Renal pelvis (tissue), 12 donors: ENCODE measurements around the gene SPZ1. TPM values are rescaled to one million over a fixed set of nuclear protein-coding genes. Genes with fewer than 3 reads are reported as not detected.
"Not testable (repeated sequence)": the region's sequence is repeated elsewhere in the genome, so short reads cannot be mapped to it uniquely, and the experiment has no call there.

ENCODE experiments used
- DNase-seq: peaks from one replicate; pipeline ENCODE4 v3.0.0-alpha.2; 2013
- long read RNA-seq, 16 experiments: transcript quantifications; one replicate each; lab custom pipeline, GENCODE V29; 2026
- polyA plus RNA-seq, 3 donors: library from polyadenylated mRNA; unstranded; fragments of 120-200 nt; gene quantifications; one replicate each; pipeline ENCODE4 v1.2.1, GENCODE V29; 2013; ENCODE audit not compliant: insufficient read length in 3 of 3

SPZ1 gene
- polyA plus RNA-seq: not detected
- long read RNA-seq, donor 1: 0 reads
- long read RNA-seq, donor 2: 0 reads
- long read RNA-seq, donor 3: 0 reads
- long read RNA-seq, donor 4: 0 reads
- long read RNA-seq, donor 5: 0 reads
- long read RNA-seq, donor 6: 0 reads
- long read RNA-seq, donor 7: 0 reads
- long read RNA-seq, donor 8: 0 reads
- long read RNA-seq, donor 9: 0 reads
- long read RNA-seq, donor 10: 0 reads
- long read RNA-seq, donor 11: 0 reads
- long read RNA-seq, donor 12: 0 reads
- long read RNA-seq, donor 13: 0 reads
- long read RNA-seq, donor 14: 0 reads
- long read RNA-seq, donor 15: 0 reads
- long read RNA-seq, donor 16: 0 reads

- no peak for DNase-seq
These were observed at the start of gene SPZ1 for GRCh38 chr5:80319702-80320101. Gene SPZ1, plus strand, starts transcription at chr5:80320002. Its CDS starts 214 bp downstream, at chr5:80320216.

GRCh38 chr5:80270543-80270942 is 49.3 kb upstream of the SPZ1 start:
- DNase-seq: not testable (repeated sequence)

- DNase-seq: no peak
These were observed 44.5 kb upstream of the SPZ1 start for GRCh38 chr5:80275347-80275746.

GRCh38 chr5:80276186-80276585 is 43.6 kb upstream of the SPZ1 start:
- no peak for DNase-seq

- DNase-seq: no peak
These were observed 42.6 kb upstream of the SPZ1 start for GRCh38 chr5:80277191-80277590.

GRCh38 chr5:80282054-80282453 is 37.7 kb upstream of the SPZ1 start:
- no peak for DNase-seq

- DNase-seq: no peak
These were observed 36.4 kb upstream of the SPZ1 start for GRCh38 chr5:80283360-80283759.

GRCh38 chr5:80284720-80285119 is 35.1 kb upstream of the SPZ1 start:
- no peak for DNase-seq

- DNase-seq: no peak
These were observed 31.6 kb upstream of the SPZ1 start for GRCh38 chr5:80288177-80288576.

GRCh38 chr5:80289320-80289719 is 30.5 kb upstream of the SPZ1 start:
- no peak for DNase-seq

- DNase-seq: no peak
These were observed 28.0 kb upstream of the SPZ1 start for GRCh38 chr5:80291761-80292160.

GRCh38 chr5:80296121-80296520 is 23.7 kb upstream of the SPZ1 start:
- DNase-seq: no peak

GRCh38 chr5:80299601-80300000 is 20.2 kb upstream of the SPZ1 start:
- DNase-seq: no peak

- no peak for DNase-seq
These were observed 19.7 kb upstream of the SPZ1 start for GRCh38 chr5:80300125-80300524.

GRCh38 chr5:80300796-80301195 is 19.0 kb upstream of the SPZ1 start:
- DNase-seq: not testable (repeated sequence)

GRCh38 chr5:80301342-80301741 is 18.5 kb upstream of the SPZ1 start:
- not testable (repeated sequence) for DNase-seq

- no peak for DNase-seq
These were observed 17.2 kb upstream of the SPZ1 start for GRCh38 chr5:80302636-80303035.

- no peak for DNase-seq
These were observed 11.3 kb upstream of the SPZ1 start for GRCh38 chr5:80308526-80308925.

GRCh38 chr5:80309871-80310665 is 9.7 kb upstream of the SPZ1 start:
- DNase-seq: no peak

- DNase-seq: no peak
These were observed 4.6 kb upstream of the SPZ1 start for GRCh38 chr5:80315244-80315643.

- DNase-seq: peak; percentile 53
These were observed 1.6 kb upstream of the SPZ1 start for GRCh38 chr5:80318212-80318611.

GRCh38 chr5:80324912-80325311 is 5.1 kb downstream of the SPZ1 start:
- DNase-seq: no peak

- DNase-seq: no peak
These were observed 6.7 kb downstream of the SPZ1 start for GRCh38 chr5:80326468-80326867.
